Measurements from ENCODE around the gene FAM200A. TPM values are rescaled to one million over a fixed set of nuclear protein-coding genes. Genes with fewer than 3 reads are reported as not detected.

Gene FAM200A
- polyA plus RNA-seq, 1 donor (not counting 4 experiments of a cell fraction or from before 2014, with no cell fraction given) = 7.6 TPM

DNA sequence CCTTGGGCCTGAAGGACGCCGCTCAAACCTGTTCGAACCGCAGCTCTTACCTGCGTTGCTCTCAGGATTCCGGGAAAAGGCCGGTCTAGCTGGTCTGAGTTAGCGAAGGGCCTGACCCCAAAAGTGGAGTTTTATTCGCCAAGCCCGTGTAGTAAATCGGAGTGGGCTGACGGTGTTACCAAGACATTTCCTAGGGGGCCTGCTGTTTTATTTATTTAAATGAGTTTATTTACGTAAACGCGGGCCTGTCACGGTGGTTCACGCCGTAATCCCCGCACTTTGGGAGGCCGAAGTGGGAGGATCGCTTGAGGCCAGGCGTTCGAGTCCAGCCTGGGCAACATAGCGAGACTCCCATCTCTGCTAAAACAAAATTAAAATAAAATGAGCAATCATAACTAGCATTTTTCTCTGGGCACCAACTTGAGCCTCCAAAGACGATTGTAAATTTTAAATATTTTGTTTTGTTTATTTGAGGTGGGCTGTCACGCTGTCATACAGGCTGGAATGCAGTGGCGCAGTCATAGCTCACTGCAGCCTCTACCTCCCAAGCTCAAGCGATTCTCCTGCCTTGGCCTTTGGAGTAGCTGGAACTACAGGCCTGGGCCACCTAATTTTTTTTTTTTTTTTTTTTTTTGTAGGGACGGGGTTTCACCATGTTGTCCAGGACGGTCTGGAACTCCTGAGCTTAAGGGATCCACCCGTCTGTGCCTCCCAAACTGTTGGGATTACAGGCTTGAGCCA lies 7.4 kb upstream of the FAM200A start:
- Histone ChIP-seq H3K4me2 (ENCODE audit: control insufficient read depth, extremely low read depth, insufficient read depth, low read depth, low read length) (peak overlapping the region; percentile 93), H2AFZ (ENCODE audit: control insufficient read depth, low read length) (no peak overlapping the region), H3K79me2 (ENCODE audit: control insufficient read depth, insufficient read depth, low read length) (peaks cover 44% of the 10 kb centered on the region), H3K36me3 (ENCODE audit: control insufficient read depth in 2 of 2, extremely low read depth in 1 of 2, insufficient read depth in 2 of 2, low read length in 2 of 2) (peaks cover 9 to 36% of the 10 kb centered on the region in 2 experiments), H3K9me1 (ENCODE audit: control insufficient read depth, extremely low read depth, insufficient read depth, low read length) (no peaks in the 10 kb centered on the region), H3K9me3 (ENCODE audit: control insufficient read depth, low read depth, low read length) (no peaks in the 10 kb centered on the region), H4K20me1 (ENCODE audit: control insufficient read depth, extremely low read depth, insufficient read depth, low read length) (no peaks in the 10 kb centered on the region), H3K27ac (ENCODE audit: control insufficient read depth, insufficient read depth, low read length) (peak overlapping the region; percentile 92), H3K27me3 (ENCODE audit: control insufficient read depth, extremely low read depth, insufficient read depth, low read length) (no peaks in the 10 kb centered on the region), H3K4me3 (ENCODE audit: control insufficient read depth in 2 of 3, extremely low read depth in 1 of 3, insufficient read depth in 2 of 3, low read depth in 1 of 3, low read length in 3 of 3) (peak overlapping the region; percentile 89 to 92 (median 91)), H3K9ac (ENCODE audit: control insufficient read depth, extremely low read depth, insufficient read depth, low read length) (peak overlapping the region; percentile 98), H3K4me1 (ENCODE audit: control insufficient read depth, extremely low read depth, insufficient read depth, low read length) (peaks cover 55% of the 10 kb centered on the region)
- dilution Hi-C loops (cut with MboI; ENCODE audit: extremely low pct_ligation_motif_present, low sequenced_read_pairs) = no loop called here
- FAIRE-seq (no peak), DNase-seq (ENCODE audit: low read depth, low spot score) (no peak)
- TF ChIP-seq, protein P1, sequence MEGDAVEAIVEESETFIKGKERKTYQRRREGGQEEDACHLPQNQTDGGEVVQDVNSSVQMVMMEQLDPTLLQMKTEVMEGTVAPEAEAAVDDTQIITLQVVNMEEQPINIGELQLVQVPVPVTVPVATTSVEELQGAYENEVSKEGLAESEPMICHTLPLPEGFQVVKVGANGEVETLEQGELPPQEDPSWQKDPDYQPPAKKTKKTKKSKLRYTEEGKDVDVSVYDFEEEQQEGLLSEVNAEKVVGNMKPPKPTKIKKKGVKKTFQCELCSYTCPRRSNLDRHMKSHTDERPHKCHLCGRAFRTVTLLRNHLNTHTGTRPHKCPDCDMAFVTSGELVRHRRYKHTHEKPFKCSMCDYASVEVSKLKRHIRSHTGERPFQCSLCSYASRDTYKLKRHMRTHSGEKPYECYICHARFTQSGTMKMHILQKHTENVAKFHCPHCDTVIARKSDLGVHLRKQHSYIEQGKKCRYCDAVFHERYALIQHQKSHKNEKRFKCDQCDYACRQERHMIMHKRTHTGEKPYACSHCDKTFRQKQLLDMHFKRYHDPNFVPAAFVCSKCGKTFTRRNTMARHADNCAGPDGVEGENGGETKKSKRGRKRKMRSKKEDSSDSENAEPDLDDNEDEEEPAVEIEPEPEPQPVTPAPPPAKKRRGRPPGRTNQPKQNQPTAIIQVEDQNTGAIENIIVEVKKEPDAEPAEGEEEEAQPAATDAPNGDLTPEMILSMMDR (optimal IDR thresholded peaks at IDR 0.05 in 1 of 3, IDR thresholded peaks at IDR 0.05 in 1 of 3, conservative IDR thresholded peaks at IDR 0.05 in 1 of 3; ENCODE audit: extremely low read depth in 1 of 3, insufficient read depth in 2 of 3, low read length in 3 of 3) = no peak
- TF ChIP-seq EZH2 (IDR thresholded peaks at IDR 0.05; ENCODE audit: low read length) = no peak

DNA sequence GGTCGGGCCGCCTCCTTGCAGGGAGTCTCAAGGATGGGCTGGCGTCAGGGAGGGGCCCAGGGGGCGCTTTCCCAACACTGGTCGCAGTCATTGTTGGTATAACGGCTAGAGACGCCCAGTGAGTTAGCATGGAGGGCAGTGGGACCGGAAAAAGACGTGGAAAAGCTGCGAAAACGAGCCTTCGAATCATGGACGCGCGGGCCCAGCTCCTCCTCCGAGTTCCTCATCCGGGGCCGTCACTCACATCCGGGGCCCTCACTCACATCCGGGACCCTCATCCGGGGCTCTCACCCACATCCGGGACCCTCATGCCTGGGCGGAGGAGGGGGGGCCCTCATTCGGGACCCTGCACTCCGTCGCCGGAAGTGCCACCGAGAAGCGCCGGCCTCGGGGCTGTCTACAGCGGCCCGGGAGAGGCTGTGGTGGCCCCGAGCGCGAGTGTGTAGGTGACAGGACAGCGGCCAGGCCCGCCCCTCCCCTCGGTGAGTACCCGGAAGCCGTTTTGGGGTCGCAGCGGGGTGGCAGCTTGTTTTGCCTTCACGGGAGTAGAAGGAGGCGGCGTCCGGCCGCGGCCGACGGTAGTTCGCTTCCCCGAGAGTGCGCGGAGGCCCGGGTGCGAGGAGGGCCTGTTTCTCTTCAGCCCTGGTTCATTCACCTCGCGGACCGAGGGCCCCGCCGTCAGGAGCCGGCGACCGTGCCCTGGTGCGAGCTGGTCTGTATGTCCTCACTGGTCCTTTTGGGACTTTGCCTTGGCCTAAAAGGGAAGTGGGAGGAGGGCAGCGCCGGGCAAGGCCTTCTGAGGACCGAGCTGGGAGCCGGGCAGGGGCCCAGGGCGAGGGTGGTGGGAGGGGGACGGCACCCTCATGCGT lies 6.6 kb upstream of the FAM200A start, which contains the start of gene ZNF655:
Gene ZNF655, plus strand, starts transcription at position 337 of the 869 bp plus-strand sequence. CDS start 1,918 bp downstream, outside the sequence.
- no peak for FAIRE-seq
- Histone ChIP-seq H3K27ac (ENCODE audit: control insufficient read depth, insufficient read depth, low read length) (peak within 1 kb of the TSS; percentile 92), H3K4me1 (ENCODE audit: control insufficient read depth, extremely low read depth, insufficient read depth, low read length) (peaks cover 47% of the 10 kb centered on the region), H4K20me1 (ENCODE audit: control insufficient read depth, extremely low read depth, insufficient read depth, low read length) (no peaks in the 10 kb centered on the region), H3K36me3 (ENCODE audit: control insufficient read depth in 2 of 2, extremely low read depth in 1 of 2, insufficient read depth in 2 of 2, low read length in 2 of 2) (peaks cover 6 to 32% of the 10 kb centered on the region in 2 experiments), H3K79me2 (ENCODE audit: control insufficient read depth, insufficient read depth, low read length) (peaks cover 36% of the 10 kb centered on the region), H3K9me1 (ENCODE audit: control insufficient read depth, extremely low read depth, insufficient read depth, low read length) (no peaks in the 10 kb centered on the region), H3K4me3 (ENCODE audit: control insufficient read depth in 2 of 3, extremely low read depth in 1 of 3, insufficient read depth in 2 of 3, low read depth in 1 of 3, low read length in 3 of 3) (peak within 1 kb of the TSS; percentile 89 to 92 (median 91)), H3K9ac (ENCODE audit: control insufficient read depth, extremely low read depth, insufficient read depth, low read length) (peak within 1 kb of the TSS; percentile 98), H2AFZ (ENCODE audit: control insufficient read depth, low read length) (peak within 1 kb of the TSS; percentile 94), H3K4me2 (ENCODE audit: control insufficient read depth, extremely low read depth, insufficient read depth, low read depth, low read length) (peak within 1 kb of the TSS; percentile 93), H3K27me3 (ENCODE audit: control insufficient read depth, extremely low read depth, insufficient read depth, low read length) (no peaks in the 10 kb centered on the region), H3K9me3 (ENCODE audit: control insufficient read depth, low read depth, low read length) (no peaks in the 10 kb centered on the region)
- no peak for DNase-seq (ENCODE audit: low read depth, low spot score)
- TF ChIP-seq, protein P1 (optimal IDR thresholded peaks at IDR 0.05 in 1 of 3, IDR thresholded peaks at IDR 0.05 in 1 of 3, conservative IDR thresholded peaks at IDR 0.05 in 1 of 3; ENCODE audit: extremely low read depth in 1 of 3, insufficient read depth in 2 of 3, low read length in 3 of 3) = no peak
- TF ChIP-seq EZH2 (IDR thresholded peaks at IDR 0.05; ENCODE audit: low read length) = no peak
- dilution Hi-C loops (cut with MboI; ENCODE audit: extremely low pct_ligation_motif_present, low sequenced_read_pairs) = no loop called here
